HG03060 (cell line): ENCODE measurements around the gene MYO5A.

ENCODE experiments used
- ATAC-seq: cut with Tn5 transposase; IDR thresholded peaks from one replicate; pipeline ENCODE4 v1.9.1; 2021; ENCODE audit warnings: low read depth, moderate number of reproducible peaks; ENCODE audit not compliant: unreplicated experiment

Gene MYO5A

DNA sequence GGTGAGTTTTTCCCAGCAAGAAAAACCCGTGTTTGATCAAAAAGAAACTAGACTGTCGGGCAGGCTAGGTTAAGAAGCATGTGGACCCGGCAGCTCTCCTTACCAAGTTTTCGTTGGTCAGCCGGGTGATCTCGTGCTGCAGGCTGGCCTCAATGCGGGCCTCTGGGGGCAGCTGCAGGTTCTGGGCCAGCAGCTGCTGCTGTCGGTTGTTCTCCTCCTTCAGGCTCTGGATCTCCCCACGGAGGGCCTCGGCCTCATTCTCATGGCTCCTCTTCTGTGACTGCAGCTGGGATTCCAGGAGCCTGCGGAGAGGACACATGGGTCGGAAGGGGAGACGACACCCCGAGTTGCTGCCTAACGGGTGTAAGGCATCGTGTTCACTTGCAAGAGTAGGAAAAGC is 188.6 kb downstream of the MYO5A start:
- ATAC-seq, result no peak

DNA sequence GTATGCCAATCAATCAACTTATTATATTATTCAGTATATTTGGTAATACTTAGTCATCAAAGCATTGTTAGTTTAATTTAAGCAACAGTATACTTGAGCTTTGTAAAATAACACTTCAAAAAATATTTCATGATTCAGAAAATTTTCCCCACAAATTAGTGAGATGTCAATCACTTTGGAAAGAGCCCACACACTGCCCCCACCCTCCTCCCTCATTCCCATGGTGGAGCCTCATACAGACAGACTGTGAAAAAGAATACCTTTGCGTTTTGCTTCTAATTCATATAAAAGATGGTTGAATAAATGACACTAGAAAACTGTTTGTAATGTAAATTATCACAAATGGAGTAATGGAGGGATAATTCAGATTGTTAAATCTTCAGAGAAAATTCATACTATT is 189.8 kb downstream of the MYO5A start:
- ATAC-seq, result no peak

DNA sequence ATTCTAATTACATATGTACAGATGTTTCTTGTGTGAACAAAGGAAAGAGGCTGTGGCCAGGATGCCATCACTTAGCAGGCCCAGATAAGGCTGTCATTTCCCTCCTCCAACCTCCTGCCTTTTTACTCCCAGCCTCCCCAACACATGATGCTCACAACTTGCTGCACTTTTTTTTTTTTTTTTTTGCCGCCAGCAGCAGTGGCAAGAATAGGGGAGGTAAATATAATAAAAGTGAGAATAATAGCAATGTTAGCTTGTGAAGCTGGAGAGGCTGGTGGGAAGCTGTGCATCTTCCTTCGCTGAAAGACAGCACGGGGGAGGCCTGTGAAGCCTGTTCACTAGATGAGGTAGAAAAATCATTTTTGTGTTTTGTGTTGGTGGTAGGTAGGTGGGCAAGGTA is 190.6 kb downstream of the MYO5A start:
- ATAC-seq, result no peak

GRCh38 chr15:52337198-52337853 is 191.4 kb downstream of the MYO5A start:
- no peak for ATAC-seq

DNA sequence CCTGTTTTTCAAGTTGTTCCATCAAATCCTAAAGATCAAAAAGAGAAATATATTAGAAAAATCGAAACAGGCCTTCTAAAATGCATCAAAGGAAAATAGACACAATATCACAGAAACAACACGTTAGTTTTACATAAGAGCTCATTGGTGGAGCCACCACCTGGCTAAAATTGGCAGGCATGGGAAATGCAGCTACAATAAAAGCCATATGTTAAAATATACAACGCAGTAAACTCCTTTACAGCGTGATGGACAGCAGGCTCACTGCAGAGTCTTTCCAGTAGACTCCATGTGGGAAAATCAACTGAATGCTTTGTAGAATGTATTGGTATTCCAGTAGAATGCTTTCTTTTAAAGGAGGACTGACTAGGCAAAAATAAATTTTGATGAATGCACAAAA is 192.2 kb downstream of the MYO5A start:
- ATAC-seq, result no peak

GRCh38 chr15:52334491-52335160 is 194.1 kb downstream of the MYO5A start:
- no peak for ATAC-seq

- peak; percentile 78 for ATAC-seq
Observed at GRCh38 chr15:52331490-52332240, 197.0 kb downstream of the MYO5A start.

GRCh38 chr15:52329987-52330386 is 198.7 kb downstream of the MYO5A start:
- no peak for ATAC-seq

GRCh38 chr15:52329150-52329549 is 199.5 kb downstream of the MYO5A start:
- ATAC-seq, result no peak

DNA sequence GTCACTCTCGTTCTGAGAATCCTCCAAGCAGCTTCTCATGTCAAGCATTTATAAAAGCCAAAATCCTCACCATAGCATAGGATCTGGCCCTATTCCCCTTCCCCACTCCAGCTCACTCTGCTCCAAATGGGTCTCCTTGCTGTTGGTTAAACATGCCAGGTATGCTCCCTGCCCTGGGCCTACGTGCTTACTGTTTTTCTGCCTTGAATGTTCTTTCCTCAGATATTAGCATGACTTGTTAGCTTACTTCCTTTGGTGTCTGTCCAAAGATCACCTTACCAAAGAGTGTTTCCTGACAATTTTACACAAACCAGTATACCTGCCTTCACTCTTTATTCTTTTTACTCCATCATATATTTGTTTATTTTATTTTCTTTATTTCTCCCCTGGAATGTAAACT is 200.0 kb downstream of the MYO5A start:
- ATAC-seq, result no peak

DNA sequence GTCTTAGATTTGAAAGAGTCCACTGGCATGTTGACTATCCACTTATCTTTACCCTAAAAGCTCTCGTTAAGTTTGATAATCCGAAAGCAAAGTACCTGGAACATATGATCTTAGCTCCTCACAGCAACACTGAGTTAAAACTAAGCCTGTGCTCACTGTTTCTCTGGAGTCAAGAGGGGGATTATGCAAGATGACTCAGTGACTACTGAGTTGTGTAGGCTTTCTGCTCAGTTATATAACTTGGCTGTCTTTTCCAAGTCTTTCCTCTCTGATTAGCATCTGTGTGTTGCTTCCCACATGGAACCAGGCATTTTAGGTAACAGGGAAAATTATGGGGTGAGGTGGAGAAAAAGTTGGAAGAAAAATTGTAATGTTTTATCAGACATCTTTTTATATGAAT is 201.9 kb downstream of the MYO5A start:
- no peak for ATAC-seq

- no peak for ATAC-seq
Observed at GRCh38 chr15:52324109-52324508, 204.6 kb downstream of the MYO5A start.

DNA sequence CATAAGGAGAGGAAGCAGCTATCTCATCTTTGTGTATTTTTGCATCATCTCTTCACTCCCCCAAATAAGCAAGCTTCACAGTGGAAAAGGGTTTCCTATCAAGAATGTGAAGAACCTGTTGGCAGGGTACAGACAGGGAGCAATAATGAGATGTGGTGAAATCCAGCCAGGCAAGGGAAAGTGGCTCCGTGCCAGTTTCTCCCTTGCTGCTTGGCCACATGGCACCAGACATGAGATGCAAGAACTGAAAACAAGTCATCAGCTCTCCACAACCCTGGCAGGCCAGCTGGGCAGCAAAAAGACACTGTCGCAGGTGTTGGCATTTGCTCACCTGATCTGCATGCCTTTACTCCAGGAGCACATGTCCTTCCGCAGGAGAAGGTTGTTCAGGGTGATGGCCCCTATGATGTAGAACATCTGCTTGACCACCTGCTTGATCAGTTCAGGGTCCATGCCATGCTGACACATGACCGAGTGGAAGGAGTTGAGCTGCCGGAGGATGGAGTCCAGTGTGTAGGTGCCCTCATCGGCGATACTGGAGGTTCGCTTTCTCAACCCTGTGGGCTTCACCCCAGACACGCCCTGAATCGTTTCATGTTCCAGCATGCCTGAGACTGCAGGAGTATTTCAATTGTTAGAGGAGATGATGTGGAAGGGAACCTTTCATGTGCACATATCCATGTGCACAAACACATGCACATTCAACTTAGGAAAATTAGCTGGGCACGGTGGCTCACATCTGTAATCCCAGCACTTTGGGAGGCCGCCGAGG is 209.8 kb downstream of the MYO5A start:
- no peak for ATAC-seq

DNA sequence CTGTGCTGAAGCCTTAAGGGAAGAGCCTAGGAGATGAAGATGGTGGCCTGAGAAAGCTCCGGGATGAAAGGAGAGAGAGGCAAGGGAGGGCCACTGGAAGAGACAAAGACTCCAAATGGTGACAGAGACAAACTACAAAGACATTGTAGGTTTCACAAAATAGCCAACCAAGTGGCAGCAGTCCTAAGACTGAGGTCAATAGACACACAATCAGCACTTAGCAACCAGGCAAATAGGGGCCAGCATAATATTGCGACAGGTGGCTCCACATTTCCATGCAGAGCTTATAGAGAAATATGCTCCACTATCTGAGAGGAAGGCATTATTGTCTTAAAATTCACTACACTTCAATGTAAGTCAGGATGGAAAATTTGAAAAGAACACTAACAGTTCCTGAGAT is 211.0 kb downstream of the MYO5A start:
- no peak for ATAC-seq

DNA sequence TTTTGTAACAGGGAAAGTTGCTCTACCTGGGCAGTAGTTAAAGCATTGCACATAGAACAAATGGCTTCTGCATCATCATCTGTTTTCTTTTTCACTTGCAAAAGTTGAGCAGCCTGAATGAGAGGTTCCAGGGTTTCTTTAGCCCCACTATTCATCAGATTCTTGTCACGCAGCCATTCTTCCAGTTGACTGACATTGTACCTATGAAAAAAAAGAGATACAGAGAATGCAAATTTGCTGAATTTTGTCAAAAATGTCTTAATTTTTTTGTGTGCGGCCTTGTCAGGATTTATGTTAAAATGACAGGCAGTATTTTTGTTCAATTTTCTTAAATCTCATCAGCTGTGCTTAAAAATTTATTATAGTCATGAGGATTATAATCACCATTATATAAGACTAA is 211.7 kb downstream of the MYO5A start:
- ATAC-seq, result no peak

DNA sequence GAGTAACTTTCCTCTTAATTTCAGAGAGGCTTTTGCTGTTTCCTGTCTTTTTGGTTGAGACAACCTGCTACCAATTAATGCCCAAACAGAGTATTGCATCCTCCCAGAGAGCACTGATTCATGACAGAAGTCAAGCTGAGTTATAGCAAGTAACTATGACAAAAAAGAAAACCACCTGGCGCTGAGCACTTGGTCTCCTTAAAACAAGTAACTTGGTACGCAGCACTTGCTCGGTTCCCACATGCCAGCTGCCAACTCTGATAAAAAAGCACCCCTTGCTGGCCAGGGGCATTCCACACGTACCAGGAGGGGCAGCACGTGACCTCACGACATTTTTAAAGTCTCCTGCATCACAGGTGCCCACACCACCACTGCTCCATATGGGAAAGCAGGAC is 219.5 kb downstream of the MYO5A start:
- peak; percentile 58 for ATAC-seq

- peak; percentile 42 for ATAC-seq
Observed at GRCh38 chr15:52308446-52309153, 220.1 kb downstream of the MYO5A start.

DNA sequence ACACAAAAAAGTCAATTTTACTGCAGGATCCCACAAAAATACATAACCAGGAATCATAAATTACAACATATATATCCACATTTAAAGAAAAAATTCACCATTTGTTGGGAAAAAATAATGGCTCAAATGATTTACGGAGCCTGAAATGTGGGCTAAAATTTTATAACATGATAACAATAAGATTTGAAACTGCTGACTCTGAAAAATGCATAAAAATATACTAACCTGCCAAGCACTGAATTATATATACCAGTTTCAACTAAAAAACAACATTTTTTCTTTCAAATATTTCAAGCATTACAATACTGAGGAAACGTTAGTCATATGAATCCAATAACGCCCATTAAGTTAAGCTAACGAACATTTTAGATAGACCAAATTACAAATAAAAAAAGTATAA is 220.8 kb downstream of the MYO5A start:
- ATAC-seq, result no peak

GRCh38 chr15:52306270-52306669 is 222.4 kb downstream of the MYO5A start:
- ATAC-seq, result no peak

- ATAC-seq, result no peak
Observed at GRCh38 chr15:52303093-52303772, 225.4 kb downstream of the MYO5A start.
